ENCODE results near the gene ROPN1L. TPM values are rescaled to one million over a fixed set of nuclear protein-coding genes. Genes with fewer than 3 reads are reported as not detected.

Gene ROPN1L
- total and polyA plus RNA-seq, 10 of the 15 experiments (the other 5 are each of a cell fraction or from before 2014, with no cell fraction given) = 0.07 to 0.38 (median 0.22) TPM; not detected in 6

- peaks cover 5% of the 10 kb centered on the region for H3K4me1 ChIP-seq (ENCODE audit: control insufficient read depth, insufficient read depth, low read length)
- DNase-seq (ENCODE audit: low read depth, low spot score) (no peak), FAIRE-seq (no peak), ATAC-seq (no peak)
- intact Hi-C loops (cut with micrococcal nuclease; ENCODE audit: unreplicated experiment) (no loop called here), in situ Hi-C loops (cut with MboI) (no loop called here)
- H4K20me1 ChIP-seq (ENCODE audit: control insufficient read depth, insufficient read depth) = no peaks in the 10 kb centered on the region
- no peaks in the 10 kb centered on the region for H3K9me3 ChIP-seq (replicated peaks; ENCODE audit: control insufficient read depth, insufficient read depth, low read length)
- H3K27ac ChIP-seq (ENCODE audit: control insufficient read depth, insufficient read depth) = no peak overlapping the region
- no peak overlapping the region for H3K4me3 ChIP-seq
- ChIA-PET CTCF (interaction anchor here (0.9 kb wide), 1 partner anchor 12 kb away, joined by 3 read pairs; no protein-coding TSS in a partner anchor), RAD21 (ENCODE audit: unreplicated experiment) (no interaction called here), SMC1A (ENCODE audit: uncharacterized antibody, unreplicated experiment) (interaction anchor here (0.9 to 1.8 kb wide), 3 partner anchors 12 to 106 kb away, joined by 3 to 10 read pairs (median 3); no protein-coding TSS in a partner anchor), POLR2A (no interaction called here)
- no peak for TF ChIP-seq ZBED1 (IDR thresholded peaks at IDR 0.05; ENCODE audit: borderline replicate concordance)
- TF ChIP-seq SIX5 (IDR thresholded peaks at IDR 0.05; ENCODE audit: low read depth, low read length, severe bottlenecking) = no peak
- TF ChIP-seq RELA (IDR thresholded peaks at IDR 0.05; ENCODE audit: borderline replicate concordance, partially characterized antibody) = no peak
- TF ChIP-seq POLR2A (IDR thresholded peaks at IDR 0.05; ENCODE audit: low read depth, low read length) = no peak
- TF ChIP-seq ZBTB11 (CRISPR knock-in tag; IDR thresholded peaks at IDR 0.05) = no peak
- no peak for TF ChIP-seq SREBF2 (IDR thresholded peaks at IDR 0.05; ENCODE audit: low read length)
- TF ChIP-seq NR2C1 (IDR thresholded peaks at IDR 0.05) = no peak
- TF ChIP-seq HSF1 (IDR thresholded peaks at IDR 0.05; ENCODE audit: low read depth, low read length) = no peak
- no peak for TF ChIP-seq HDAC6 (IDR thresholded peaks at IDR 0.05; ENCODE audit: unreplicated experiment)
- no peak for TF ChIP-seq NBN (IDR thresholded peaks at IDR 0.05)
- no peak for TF ChIP-seq NFIC (IDR thresholded peaks at IDR 0.05; ENCODE audit: low read depth, low read length)
- no peak for TF ChIP-seq SMARCA5 (IDR thresholded peaks at IDR 0.05)
- no peak for TF ChIP-seq ZNF384 (IDR thresholded peaks at IDR 0.05; ENCODE audit: borderline replicate concordance, low read depth, low read length)
- TF ChIP-seq SP1 (IDR thresholded peaks at IDR 0.05; ENCODE audit: low read depth, low read length) = no peak
- BruUV-seq (replicated peaks) = no TSS peak
- WGBS (ENCODE audit: insufficient coverage, insufficient replicate concordance, low lambda C conversion rate, missing lambda C conversion rate) = 57% methylated on average over 9 of the region's 9 CpGs
- H3K9ac ChIP-seq (ENCODE audit: control insufficient read depth, insufficient read depth, low read length) = no peak overlapping the region
- H3K36me3 ChIP-seq (ENCODE audit: control insufficient read depth in 2 of 2, insufficient read depth in 2 of 2, low read length in 1 of 2) = no peaks in the 10 kb centered on the region
- H3K27me3 ChIP-seq (replicated peaks in 1 of 2; ENCODE audit: control insufficient read depth in 2 of 2, insufficient read depth in 2 of 2, low read length in 1 of 2) = no peaks in the 10 kb centered on the region
- no peak overlapping the region for H2AFZ ChIP-seq (ENCODE audit: control insufficient read depth, low read depth, low read length)
- no peak overlapping the region for H3K4me2 ChIP-seq (ENCODE audit: control insufficient read depth, insufficient read depth)
- H3K79me2 ChIP-seq (ENCODE audit: control insufficient read depth, insufficient read depth, low read length) = no peaks in the 10 kb centered on the region
Measured at GRCh38 chr5:10501554-10502075, 59.9 kb downstream of the ROPN1L start.

Measured in GM12878 (cell line).